ENCODE measurements around the gene ABCB11. TPM values are rescaled to one million over a fixed set of nuclear protein-coding genes. Genes with fewer than 3 reads are reported as not detected.

The ABCB11 gene
- total RNA-seq, 1 experiment from 2014 or later = 0.11 TPM

GRCh38 chr2:168997794-168998193 is 33.3 kb downstream of the ABCB11 start:
- Histone ChIP-seq H3K27me3 (ENCODE audit: low read length) (no peaks in the 10 kb centered on the region), H3K9me3 (ENCODE audit: low read length) (no peaks in the 10 kb centered on the region), H2AFZ (ENCODE audit: low read length) (no peak overlapping the region), H3K9ac (ENCODE audit: low read length) (no peak overlapping the region), H3F3A (ENCODE audit: low read length, unreplicated experiment) (no peaks in the 10 kb centered on the region), H4K20me1 (ENCODE audit: low read length) (no peaks in the 10 kb centered on the region), H3K9me2 (replicated peaks; ENCODE audit: low read length) (no peaks in the 10 kb centered on the region), H3K4me2 (ENCODE audit: low read length) (no peak overlapping the region), H3K4me1 (ENCODE audit: insufficient read depth, low read length) (peaks cover 11% of the 10 kb centered on the region), H3K4me3 (ENCODE audit: low read length) (no peak overlapping the region), H3K27ac (ENCODE audit: low read length) (no peak overlapping the region), H3K36me3 (ENCODE audit: low read depth, low read length) (no peaks in the 10 kb centered on the region), H3K79me2 (ENCODE audit: low read length) (no peaks in the 10 kb centered on the region)
- ATAC-seq (no peak), DNase-seq (no peak)
- no TSS peak for BruUV-seq (replicated peaks)
- ChIA-PET POLR2A (ENCODE audit: unreplicated experiment) (no interaction called here), CTCF (interaction anchor here (0.6 kb wide), 1 partner anchor 158 kb away, joined by 6 read pairs; no protein-coding TSS in a partner anchor)
- TF ChIP-seq, protein P1, sequence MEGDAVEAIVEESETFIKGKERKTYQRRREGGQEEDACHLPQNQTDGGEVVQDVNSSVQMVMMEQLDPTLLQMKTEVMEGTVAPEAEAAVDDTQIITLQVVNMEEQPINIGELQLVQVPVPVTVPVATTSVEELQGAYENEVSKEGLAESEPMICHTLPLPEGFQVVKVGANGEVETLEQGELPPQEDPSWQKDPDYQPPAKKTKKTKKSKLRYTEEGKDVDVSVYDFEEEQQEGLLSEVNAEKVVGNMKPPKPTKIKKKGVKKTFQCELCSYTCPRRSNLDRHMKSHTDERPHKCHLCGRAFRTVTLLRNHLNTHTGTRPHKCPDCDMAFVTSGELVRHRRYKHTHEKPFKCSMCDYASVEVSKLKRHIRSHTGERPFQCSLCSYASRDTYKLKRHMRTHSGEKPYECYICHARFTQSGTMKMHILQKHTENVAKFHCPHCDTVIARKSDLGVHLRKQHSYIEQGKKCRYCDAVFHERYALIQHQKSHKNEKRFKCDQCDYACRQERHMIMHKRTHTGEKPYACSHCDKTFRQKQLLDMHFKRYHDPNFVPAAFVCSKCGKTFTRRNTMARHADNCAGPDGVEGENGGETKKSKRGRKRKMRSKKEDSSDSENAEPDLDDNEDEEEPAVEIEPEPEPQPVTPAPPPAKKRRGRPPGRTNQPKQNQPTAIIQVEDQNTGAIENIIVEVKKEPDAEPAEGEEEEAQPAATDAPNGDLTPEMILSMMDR (conservative IDR thresholded peaks at IDR 0.05; ENCODE audit: low read depth, low read length) = no peak
- TF ChIP-seq EZH2phosphoT487 (IDR thresholded peaks at IDR 0.05; ENCODE audit: borderline replicate concordance, low read length) (no peak), EZH2 (IDR thresholded peaks at IDR 0.05; ENCODE audit: low read length, unreplicated experiment) (no peak)
- intact Hi-C loops (cut with micrococcal nuclease) = no loop called here

GRCh38 chr2:168997118-168997521 is 34.0 kb downstream of the ABCB11 start:
- no peak for ATAC-seq
- Histone ChIP-seq H3K4me3 (ENCODE audit: low read length) (no peak overlapping the region), H3K36me3 (ENCODE audit: low read depth, low read length) (no peaks in the 10 kb centered on the region), H3K9ac (ENCODE audit: low read length) (no peak overlapping the region), H4K20me1 (ENCODE audit: low read length) (no peaks in the 10 kb centered on the region), H3K79me2 (ENCODE audit: low read length) (no peaks in the 10 kb centered on the region), H2AFZ (ENCODE audit: low read length) (no peak overlapping the region), H3K9me3 (ENCODE audit: low read length) (no peaks in the 10 kb centered on the region), H3K4me2 (ENCODE audit: low read length) (no peak overlapping the region), H3K4me1 (ENCODE audit: insufficient read depth, low read length) (peaks cover 18% of the 10 kb centered on the region), H3K27ac (ENCODE audit: low read length) (no peak overlapping the region), H3F3A (ENCODE audit: low read length, unreplicated experiment) (no peaks in the 10 kb centered on the region), H3K27me3 (ENCODE audit: low read length) (no peaks in the 10 kb centered on the region), H3K9me2 (replicated peaks; ENCODE audit: low read length) (no peaks in the 10 kb centered on the region)
- ChIA-PET CTCF (no interaction called here), POLR2A (ENCODE audit: unreplicated experiment) (no interaction called here)
- no peak for DNase-seq
- intact Hi-C loops (cut with micrococcal nuclease) = no loop called here
- BruUV-seq (replicated peaks) = no TSS peak
- TF ChIP-seq EZH2phosphoT487 (IDR thresholded peaks at IDR 0.05; ENCODE audit: borderline replicate concordance, low read length) (no peak), EZH2 (IDR thresholded peaks at IDR 0.05; ENCODE audit: low read length, unreplicated experiment) (no peak)
- TF ChIP-seq, protein P1 (conservative IDR thresholded peaks at IDR 0.05; ENCODE audit: low read depth, low read length) = no peak

DNA sequence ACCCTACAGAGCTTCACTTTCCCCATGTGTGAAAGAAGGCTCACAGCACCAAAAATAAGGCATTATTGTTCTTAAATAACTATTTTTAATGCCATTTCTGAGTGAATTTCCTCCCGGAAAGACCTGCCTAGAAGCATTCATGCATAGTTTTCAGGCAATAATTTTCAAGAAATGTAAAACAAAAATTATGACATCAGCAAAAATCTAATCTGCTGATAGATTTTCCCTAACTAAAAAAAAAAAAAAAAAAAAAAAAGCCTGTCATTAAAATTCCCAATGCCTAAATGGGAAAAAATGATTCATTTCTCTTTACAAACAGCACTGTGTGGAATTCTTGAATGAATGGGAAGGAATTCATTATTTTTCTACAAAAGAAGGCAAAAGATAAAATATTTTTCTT is 35.4 kb downstream of the ABCB11 start:
- H3K27ac ChIP-seq (ENCODE audit: low read length) = no peak overlapping the region
- no peaks in the 10 kb centered on the region for H4K20me1 ChIP-seq (ENCODE audit: low read length)
- DNase-seq (no peak), ATAC-seq (no peak)
- H3K36me3 ChIP-seq (ENCODE audit: low read depth, low read length) = no peaks in the 10 kb centered on the region
- intact Hi-C loops (cut with micrococcal nuclease) = no loop called here
- no peaks in the 10 kb centered on the region for H3K27me3 ChIP-seq (ENCODE audit: low read length)
- no peaks in the 10 kb centered on the region for H3K79me2 ChIP-seq (ENCODE audit: low read length)
- no peak overlapping the region for H3K9ac ChIP-seq (ENCODE audit: low read length)
- H3F3A ChIP-seq (ENCODE audit: low read length, unreplicated experiment) = no peaks in the 10 kb centered on the region
- no peak overlapping the region for H3K4me2 ChIP-seq (ENCODE audit: low read length)
- POLR2A ChIA-PET (ENCODE audit: unreplicated experiment) = no interaction called here
- H2AFZ ChIP-seq (ENCODE audit: low read length) = no peak overlapping the region
- no peaks in the 10 kb centered on the region for H3K9me2 ChIP-seq (replicated peaks; ENCODE audit: low read length)
- H3K4me3 ChIP-seq (ENCODE audit: low read length) = no peak overlapping the region
- no peaks in the 10 kb centered on the region for H3K9me3 ChIP-seq (ENCODE audit: low read length)
- H3K4me1 ChIP-seq (ENCODE audit: insufficient read depth, low read length) = peaks cover 19% of the 10 kb centered on the region
- BruUV-seq (replicated peaks) = no TSS peak
- CTCF ChIA-PET = no interaction called here
- TF ChIP-seq EZH2 (IDR thresholded peaks at IDR 0.05; ENCODE audit: low read length, unreplicated experiment) (no peak), EZH2phosphoT487 (IDR thresholded peaks at IDR 0.05; ENCODE audit: borderline replicate concordance, low read length) (no peak)
- TF ChIP-seq, protein P1 (conservative IDR thresholded peaks at IDR 0.05; ENCODE audit: low read depth, low read length) = no peak
